ENCODE measurements around the gene OBI1. TPM values are rescaled to one million over a fixed set of nuclear protein-coding genes. Genes with fewer than 3 reads are reported as not detected.

OBI1 gene
- total RNA-seq, 1 experiment from 2014 or later, result 7.9 TPM

- no peaks in the 10 kb centered on the region for H3K9me2 ChIP-seq (replicated peaks; ENCODE audit: low read length)
- H3K4me3 ChIP-seq (ENCODE audit: low read length), result no peak overlapping the region
- DNase-seq, result peak; percentile 48
- intact Hi-C loops (cut with micrococcal nuclease), result no loop called here
- no peak for ATAC-seq
- H2AFZ ChIP-seq (ENCODE audit: low read length), result no peak overlapping the region
- H3K79me2 ChIP-seq (ENCODE audit: low read length), result no peaks in the 10 kb centered on the region
- H3K27ac ChIP-seq (ENCODE audit: low read length), result no peak overlapping the region
- no peaks in the 10 kb centered on the region for H3K4me1 ChIP-seq (ENCODE audit: insufficient read depth, low read length)
- H3K36me3 ChIP-seq (ENCODE audit: low read depth, low read length), result no peaks in the 10 kb centered on the region
- POLR2A ChIA-PET (ENCODE audit: unreplicated experiment), result no interaction called here
- peaks cover 34% of the 10 kb centered on the region for H3K27me3 ChIP-seq (ENCODE audit: low read length)
- H3K9me3 ChIP-seq (ENCODE audit: low read length), result no peaks in the 10 kb centered on the region
- no peaks in the 10 kb centered on the region for H4K20me1 ChIP-seq (ENCODE audit: low read length)
- no peaks in the 10 kb centered on the region for H3F3A ChIP-seq (ENCODE audit: low read length, unreplicated experiment)
- no peak overlapping the region for H3K4me2 ChIP-seq (ENCODE audit: low read length)
- TF ChIP-seq EZH2 (IDR thresholded peaks at IDR 0.05; ENCODE audit: low read length, unreplicated experiment) (no peak), CTCF (conservative IDR thresholded peaks at IDR 0.05; ENCODE audit: low read depth, low read length) (no peak), EZH2phosphoT487 (IDR thresholded peaks at IDR 0.05; ENCODE audit: borderline replicate concordance, low read length) (no peak)
- CTCF ChIA-PET, result no interaction called here
- no peak overlapping the region for H3K9ac ChIP-seq (ENCODE audit: low read length)
- BruUV-seq (replicated peaks), result no TSS peak
These were observed 69.7 kb downstream of the OBI1 start for GRCh38 chr13:78589206-78589605.

GRCh38 chr13:78587395-78587794, 71.6 kb downstream of the OBI1 start:
- no peaks in the 10 kb centered on the region for H3K9me2 ChIP-seq (replicated peaks; ENCODE audit: low read length)
- H2AFZ ChIP-seq (ENCODE audit: low read length), result no peak overlapping the region
- H3K27ac ChIP-seq (ENCODE audit: low read length), result no peak overlapping the region
- no peaks in the 10 kb centered on the region for H4K20me1 ChIP-seq (ENCODE audit: low read length)
- ChIA-PET POLR2A (ENCODE audit: unreplicated experiment) (no interaction called here), CTCF (no interaction called here)
- DNase-seq (no peak), ATAC-seq (no peak)
- H3K27me3 ChIP-seq (ENCODE audit: low read length), result peaks cover 27% of the 10 kb centered on the region
- no peaks in the 10 kb centered on the region for H3F3A ChIP-seq (ENCODE audit: low read length, unreplicated experiment)
- H3K79me2 ChIP-seq (ENCODE audit: low read length), result no peaks in the 10 kb centered on the region
- no TSS peak for BruUV-seq (replicated peaks)
- no peaks in the 10 kb centered on the region for H3K9me3 ChIP-seq (ENCODE audit: low read length)
- intact Hi-C loops (cut with micrococcal nuclease), result no loop called here
- no peaks in the 10 kb centered on the region for H3K36me3 ChIP-seq (ENCODE audit: low read depth, low read length)
- H3K4me3 ChIP-seq (ENCODE audit: low read length), result no peak overlapping the region
- H3K4me1 ChIP-seq (ENCODE audit: insufficient read depth, low read length), result no peaks in the 10 kb centered on the region
- no peak overlapping the region for H3K9ac ChIP-seq (ENCODE audit: low read length)
- no peak overlapping the region for H3K4me2 ChIP-seq (ENCODE audit: low read length)
- TF ChIP-seq EZH2phosphoT487 (IDR thresholded peaks at IDR 0.05; ENCODE audit: borderline replicate concordance, low read length), result no peak
- TF ChIP-seq CTCF (conservative IDR thresholded peaks at IDR 0.05; ENCODE audit: low read depth, low read length), result no peak
- no peak for TF ChIP-seq EZH2 (IDR thresholded peaks at IDR 0.05; ENCODE audit: low read length, unreplicated experiment)

GRCh38 chr13:78586706-78587105, 72.2 kb downstream of the OBI1 start:
- DNase-seq, result no peak
- intact Hi-C loops (cut with micrococcal nuclease), result no loop called here
- H4K20me1 ChIP-seq (ENCODE audit: low read length), result no peaks in the 10 kb centered on the region
- no peak overlapping the region for H3K4me3 ChIP-seq (ENCODE audit: low read length)
- H3K9me2 ChIP-seq (replicated peaks; ENCODE audit: low read length), result no peaks in the 10 kb centered on the region
- no peaks in the 10 kb centered on the region for H3K9me3 ChIP-seq (ENCODE audit: low read length)
- peaks cover 29% of the 10 kb centered on the region for H3K27me3 ChIP-seq (ENCODE audit: low read length)
- ChIA-PET POLR2A (ENCODE audit: unreplicated experiment) (no interaction called here), CTCF (no interaction called here)
- H3K4me2 ChIP-seq (ENCODE audit: low read length), result no peak overlapping the region
- H2AFZ ChIP-seq (ENCODE audit: low read length), result no peak overlapping the region
- no peaks in the 10 kb centered on the region for H3F3A ChIP-seq (ENCODE audit: low read length, unreplicated experiment)
- no peak overlapping the region for H3K27ac ChIP-seq (ENCODE audit: low read length)
- no peak overlapping the region for H3K9ac ChIP-seq (ENCODE audit: low read length)
- no peaks in the 10 kb centered on the region for H3K4me1 ChIP-seq (ENCODE audit: insufficient read depth, low read length)
- H3K36me3 ChIP-seq (ENCODE audit: low read depth, low read length), result no peaks in the 10 kb centered on the region
- ATAC-seq, result no peak
- no peak for TF ChIP-seq EZH2 (IDR thresholded peaks at IDR 0.05; ENCODE audit: low read length, unreplicated experiment)
- TF ChIP-seq CTCF (conservative IDR thresholded peaks at IDR 0.05; ENCODE audit: low read depth, low read length), result 0 out of 2 replicates have a peak, but pooled peaks have one; percentile 27
- TF ChIP-seq EZH2phosphoT487 (IDR thresholded peaks at IDR 0.05; ENCODE audit: borderline replicate concordance, low read length), result no peak
- no peaks in the 10 kb centered on the region for H3K79me2 ChIP-seq (ENCODE audit: low read length)
- BruUV-seq (replicated peaks), result no TSS peak

Measured in PC-3 (cell line).